ACC112 (cell line): ENCODE results near the gene ADAM10.

Experiments
- H2AFZ ChIP-seq: fragments of 200-600 bp; sonication (generic); one replicate; pipeline ENCODE4 v1.6.0; 2017; ENCODE audit warnings: antibody characterized with exemption, low read length; ENCODE audit not compliant: unreplicated experiment
- H3K27ac ChIP-seq: fragments of 200-600 bp; sonication (generic); 2 replicates; pipeline ENCODE4 v1.5.1; 2014; ENCODE audit warnings: low read depth, mild to moderate bottlenecking, antibody characterized with exemption, low read length, moderate library complexity
- H3K27me3 ChIP-seq: fragments of 200-600 bp; sonication (generic); 2 replicates; pipeline ENCODE4 v1.6.1; 2014; ENCODE audit warnings: mild to moderate bottlenecking, antibody characterized with exemption, low read length, moderate library complexity, mixed read lengths; ENCODE audit not compliant: insufficient read depth
- H3K36me3 ChIP-seq: fragments of 200-600 bp; sonication (generic); 2 replicates; pipeline ENCODE4 v1.6.1; 2016; ENCODE audit warnings: mild to moderate bottlenecking, antibody characterized with exemption, low read length, moderate library complexity, mixed read lengths; ENCODE audit not compliant: insufficient read depth
- H3K4me1 ChIP-seq: fragments of 200-600 bp; sonication (generic); one replicate; pipeline ENCODE4 v1.6.1; 2016; ENCODE audit warnings: low read length, mixed read lengths; ENCODE audit not compliant: insufficient read depth, unreplicated experiment, control insufficient read depth
- H3K4me3 ChIP-seq: fragments of 200-600 bp; sonication (generic); 2 replicates; pipeline ENCODE4 v1.5.1; 2014; ENCODE audit warnings: mild to moderate bottlenecking, low read depth, low read length
- H3K79me2 ChIP-seq: fragments of 200-600 bp; sonication (generic); one replicate; pipeline ENCODE4 v1.6.0; 2016; ENCODE audit warnings: low read length; ENCODE audit not compliant: control insufficient read depth, unreplicated experiment, insufficient read depth

The ADAM10 gene

DNA sequence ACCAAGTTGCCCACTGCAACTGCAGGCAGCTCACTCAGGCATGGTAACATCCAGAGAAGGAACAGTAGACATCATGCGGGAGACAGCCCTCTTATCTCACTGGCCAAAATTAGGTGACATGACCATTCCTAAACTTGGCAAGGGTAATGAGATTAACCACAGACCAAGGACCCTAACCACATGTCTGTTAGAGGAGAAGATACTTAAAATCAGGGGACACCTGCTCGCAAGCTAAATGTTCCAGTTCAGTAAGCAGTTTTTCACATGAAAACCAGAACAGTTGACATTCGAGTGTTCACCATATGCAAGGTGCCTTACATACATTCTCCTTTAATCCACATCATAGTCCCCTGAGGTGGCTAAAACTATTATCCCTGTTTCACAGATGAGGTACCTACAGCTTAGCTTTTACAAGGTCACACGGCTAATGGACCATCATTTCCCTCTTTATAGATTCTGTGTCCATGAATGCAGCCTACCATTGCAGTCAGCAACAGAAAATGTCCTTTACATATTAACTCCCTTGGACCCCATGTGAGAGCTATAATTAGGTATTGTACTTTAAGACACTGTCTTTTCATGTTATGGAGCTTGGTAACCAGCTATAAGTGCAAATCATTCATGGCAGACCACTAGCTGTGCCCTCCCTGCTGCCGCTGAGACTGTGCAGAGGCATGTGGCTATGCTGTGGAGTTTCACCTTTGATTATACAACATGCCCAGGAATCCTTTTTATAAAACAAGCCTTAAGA lies 163.6 kb downstream of the ADAM10 start:
- Histone ChIP-seq H3K79me2 (no peaks in the 10 kb centered on the region), H3K4me1 (no peaks in the 10 kb centered on the region), H3K4me3 (no peak overlapping the region), H3K27ac (no peak overlapping the region), H3K27me3 (no peaks in the 10 kb centered on the region), H2AFZ (no peak overlapping the region), H3K36me3 (no peaks in the 10 kb centered on the region; the same call in 1 of the 2 replicates)

- H3K4me3 ChIP-seq = no peak overlapping the region
- no peak overlapping the region for H3K27ac ChIP-seq
- no peaks in the 10 kb centered on the region for H3K4me1 ChIP-seq
- no peaks in the 10 kb centered on the region; the same call in 1 of the 2 replicates for H3K36me3 ChIP-seq
- no peaks in the 10 kb centered on the region for H3K79me2 ChIP-seq
- no peak overlapping the region for H2AFZ ChIP-seq
- H3K27me3 ChIP-seq = no peaks in the 10 kb centered on the region
Measured at GRCh38 chr15:58584789-58585461, 164.6 kb downstream of the ADAM10 start.

DNA sequence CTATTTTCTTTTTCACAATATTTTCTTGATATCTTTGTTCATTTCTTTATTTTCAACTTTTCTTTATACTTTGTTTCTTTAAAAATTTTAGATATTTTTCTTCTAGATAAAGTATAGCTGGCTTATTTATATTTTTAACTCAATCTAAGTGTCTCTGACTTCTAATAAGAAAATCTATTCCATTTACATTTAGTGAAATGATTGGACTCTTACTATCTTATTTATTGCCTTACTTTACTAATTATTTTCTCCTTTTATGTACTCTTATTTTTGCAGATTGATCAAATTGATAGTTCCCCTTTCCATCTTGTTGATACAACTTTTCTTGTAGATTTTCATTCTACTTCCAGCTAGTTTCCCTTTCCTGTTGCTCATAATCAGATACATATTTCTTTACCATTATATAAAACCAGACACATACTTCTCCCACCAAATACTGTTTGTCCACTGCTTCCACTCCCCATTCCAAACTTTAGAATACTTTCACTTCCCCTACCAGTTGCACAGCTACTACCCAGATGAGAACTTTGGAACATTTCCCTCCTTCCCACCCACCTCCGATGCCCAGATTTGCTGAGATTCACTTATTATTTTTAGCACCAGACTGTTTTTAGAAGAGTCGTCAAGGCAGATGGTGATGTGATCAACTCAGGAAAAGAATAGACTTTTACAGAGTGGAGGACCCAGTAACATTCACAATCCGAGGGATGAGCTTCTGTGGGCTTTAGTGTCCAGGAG lies 166.2 kb downstream of the ADAM10 start:
- Histone ChIP-seq H3K4me1 (no peaks in the 10 kb centered on the region), H3K36me3 (no peaks in the 10 kb centered on the region), H3K27ac (no peak overlapping the region), H3K79me2 (no peaks in the 10 kb centered on the region), H3K4me3 (no peak overlapping the region), H3K27me3 (no peaks in the 10 kb centered on the region), H2AFZ (no peak overlapping the region)

DNA sequence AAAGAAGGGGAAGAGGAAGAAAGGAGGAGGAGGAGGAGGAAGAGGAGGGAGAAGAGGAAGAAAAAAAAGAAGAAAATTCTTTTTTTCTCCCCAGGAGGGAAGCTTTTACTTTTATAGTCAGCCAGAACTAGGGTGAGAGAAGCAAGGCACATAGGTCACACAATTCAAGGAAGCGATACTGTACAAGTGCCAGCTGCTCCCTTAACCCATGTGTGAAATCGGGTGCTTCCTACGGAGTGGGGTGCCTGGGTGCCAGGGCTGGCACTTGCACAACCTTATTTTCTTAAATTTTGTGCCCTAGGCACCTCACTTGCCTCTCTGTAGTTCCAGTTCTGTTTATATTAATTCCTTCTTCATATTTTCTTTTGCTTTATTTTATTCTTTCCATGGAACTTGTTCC lies 167.3 kb downstream of the ADAM10 start:
- Histone ChIP-seq H3K27ac (no peak overlapping the region), H3K4me1 (no peaks in the 10 kb centered on the region), H3K36me3 (no peaks in the 10 kb centered on the region), H3K79me2 (no peaks in the 10 kb centered on the region), H3K27me3 (no peaks in the 10 kb centered on the region), H3K4me3 (no peak overlapping the region), H2AFZ (no peak overlapping the region)

DNA sequence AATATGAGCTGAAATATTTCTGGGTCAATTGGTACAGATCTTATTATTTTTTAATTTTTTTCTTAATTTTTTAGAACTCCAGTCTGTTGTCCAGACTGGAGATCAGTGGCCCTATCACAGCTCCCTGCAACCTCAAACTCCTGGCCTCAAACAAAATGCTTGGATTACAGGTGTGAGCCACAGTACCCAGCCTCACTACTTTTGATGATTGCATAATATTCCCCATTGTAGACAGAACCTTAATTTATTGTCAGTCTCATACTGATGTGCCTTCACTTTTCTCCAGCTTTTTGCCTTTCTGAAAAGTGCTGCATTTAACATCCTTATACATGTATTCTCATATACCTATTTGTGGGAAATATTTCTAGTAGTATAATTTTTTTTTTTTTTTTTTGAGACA lies 172.8 kb downstream of the ADAM10 start:
- H3K27ac ChIP-seq = no peak overlapping the region
- no peaks in the 10 kb centered on the region for H3K79me2 ChIP-seq
- no peaks in the 10 kb centered on the region for H3K4me1 ChIP-seq
- no peak overlapping the region for H2AFZ ChIP-seq
- no peak overlapping the region for H3K4me3 ChIP-seq
- no peaks in the 10 kb centered on the region for H3K36me3 ChIP-seq
- no peaks in the 10 kb centered on the region for H3K27me3 ChIP-seq

- no peaks in the 10 kb centered on the region for H3K27me3 ChIP-seq
- no peak overlapping the region for H3K27ac ChIP-seq
- H2AFZ ChIP-seq = no peak overlapping the region
- H3K4me3 ChIP-seq = no peak overlapping the region
- no peaks in the 10 kb centered on the region for H3K4me1 ChIP-seq
- H3K79me2 ChIP-seq = no peaks in the 10 kb centered on the region
- no peaks in the 10 kb centered on the region for H3K36me3 ChIP-seq
Measured at GRCh38 chr15:58575045-58575786, 174.3 kb downstream of the ADAM10 start.

DNA sequence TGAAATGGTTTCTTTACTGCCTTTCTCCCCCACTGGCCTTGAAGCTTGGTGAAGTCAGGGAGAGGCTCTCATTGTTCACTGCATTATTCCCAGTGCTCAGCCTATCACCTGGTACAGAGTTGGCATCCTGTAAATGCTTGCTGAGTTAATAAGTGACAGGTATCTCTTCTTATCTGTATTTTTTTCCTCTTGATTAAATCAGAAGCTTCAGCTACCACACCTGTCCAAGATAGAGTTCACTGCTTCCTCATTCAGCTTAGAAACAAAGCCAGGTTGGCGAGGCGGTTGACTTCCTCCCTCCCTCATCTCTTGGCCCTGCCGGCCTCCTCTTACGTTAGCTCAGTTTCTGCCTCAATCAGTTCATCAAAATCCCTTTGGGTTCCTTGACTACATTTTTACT lies 174.9 kb downstream of the ADAM10 start:
- H3K27ac ChIP-seq = no peak overlapping the region
- H2AFZ ChIP-seq = no peak overlapping the region
- H3K79me2 ChIP-seq = no peaks in the 10 kb centered on the region

GRCh38 chr15:58573270-58573669 lies 176.2 kb downstream of the ADAM10 start:
- Histone ChIP-seq H3K79me2 (no peaks in the 10 kb centered on the region), H3K4me3 (no peak overlapping the region), H3K36me3 (no peaks in the 10 kb centered on the region), H3K4me1 (no peaks in the 10 kb centered on the region), H3K27ac (no peak overlapping the region), H3K27me3 (no peaks in the 10 kb centered on the region), H2AFZ (no peak overlapping the region)

More for the DNA sequence above, 174.9 kb downstream of the ADAM10 start:
- H3K36me3 ChIP-seq = no peaks in the 10 kb centered on the region
- H3K4me1 ChIP-seq = no peaks in the 10 kb centered on the region
- no peak overlapping the region for H3K4me3 ChIP-seq
- no peaks in the 10 kb centered on the region for H3K27me3 ChIP-seq

GRCh38 chr15:58572521-58572920 lies 177.0 kb downstream of the ADAM10 start:
- H3K36me3 ChIP-seq = no peaks in the 10 kb centered on the region
- H3K27me3 ChIP-seq = no peaks in the 10 kb centered on the region
- no peaks in the 10 kb centered on the region for H3K4me1 ChIP-seq
- H3K4me3 ChIP-seq = no peak overlapping the region
- H3K79me2 ChIP-seq = no peaks in the 10 kb centered on the region
- H3K27ac ChIP-seq = no peak overlapping the region
- H2AFZ ChIP-seq = no peak overlapping the region

- H3K79me2 ChIP-seq = no peaks in the 10 kb centered on the region
- H3K27ac ChIP-seq = no peak overlapping the region
- no peaks in the 10 kb centered on the region for H3K4me1 ChIP-seq
- no peak overlapping the region for H2AFZ ChIP-seq
- H3K36me3 ChIP-seq = no peaks in the 10 kb centered on the region
- no peak overlapping the region for H3K4me3 ChIP-seq
- H3K27me3 ChIP-seq = no peaks in the 10 kb centered on the region
Measured at GRCh38 chr15:58571491-58571890, 178.0 kb downstream of the ADAM10 start.
